Effector memory CD4-positive, alpha-beta T cell (primary cell): ENCODE measurements around the gene SOWAHC.

Experiments used
- DNase-seq, 3 donors: peaks; one replicate each; pipeline ENCODE4 v3.0.0-alpha.2; 2020
- H3K27ac ChIP-seq: 2 replicates; pipeline ENCODE4 v1.7.0; 2013; ENCODE audit warnings: mild to moderate bottlenecking, low read length, moderate library complexity; ENCODE audit not compliant: insufficient read depth, poor library complexity, severe bottlenecking
- H3K27me3 ChIP-seq: replicated peaks from 2 replicates; pipeline ENCODE4 v1.7.0; 2013; ENCODE audit warnings: mild to moderate bottlenecking, low read length; ENCODE audit not compliant: insufficient read depth, control insufficient read depth, poor library complexity, severe bottlenecking
- H3K36me3 ChIP-seq: 2 replicates; pipeline ENCODE4 v1.7.0; 2013; ENCODE audit warnings: mild to moderate bottlenecking, low read length, moderate library complexity; ENCODE audit not compliant: control insufficient read depth, insufficient read depth
- H3K4me1 ChIP-seq: 2 replicates; pipeline ENCODE4 v1.7.0; 2013; ENCODE audit warnings: low read length, mild to moderate bottlenecking; ENCODE audit not compliant: control insufficient read depth, insufficient read depth, poor library complexity, severe bottlenecking
- H3K4me3 ChIP-seq: 2 replicates; pipeline ENCODE4 v1.7.0; 2013; ENCODE audit warnings: low read length, low read depth, mild to moderate bottlenecking; ENCODE audit not compliant: insufficient read depth, poor library complexity, severe bottlenecking
- H3K9me3 ChIP-seq: 2 replicates; pipeline ENCODE4 v1.7.0; 2013; ENCODE audit warnings: mild to moderate bottlenecking, low read length, moderate library complexity; ENCODE audit not compliant: control insufficient read depth

Gene SOWAHC

GRCh38 chr2:109597283-109597682 lies 16.9 kb upstream of the SOWAHC start:
- Histone ChIP-seq H3K4me1 (no peaks in the 10 kb centered on the region), H3K27me3 (peaks cover 3% of the 10 kb centered on the region), H3K9me3 (no peaks in the 10 kb centered on the region), H3K4me3 (no peak overlapping the region), H3K27ac (no peak overlapping the region), H3K36me3 (no peaks in the 10 kb centered on the region)
- DNase-seq, result no peak

- no peak for DNase-seq
- Histone ChIP-seq H3K27me3 (peaks cover 3% of the 10 kb centered on the region), H3K4me3 (no peak overlapping the region), H3K36me3 (no peaks in the 10 kb centered on the region), H3K27ac (no peak overlapping the region), H3K4me1 (no peaks in the 10 kb centered on the region), H3K9me3 (no peaks in the 10 kb centered on the region)
These were observed 12.4 kb upstream of the SOWAHC start for GRCh38 chr2:109601783-109602182.

GRCh38 chr2:109602617-109603188 lies 11.5 kb upstream of the SOWAHC start:
- H3K4me1 ChIP-seq, result no peaks in the 10 kb centered on the region
- DNase-seq, result no peak
- H3K9me3 ChIP-seq, result no peaks in the 10 kb centered on the region
- H3K27ac ChIP-seq, result no peak overlapping the region
- H3K27me3 ChIP-seq, result peaks cover 3% of the 10 kb centered on the region
- H3K36me3 ChIP-seq, result no peaks in the 10 kb centered on the region
- no peak overlapping the region for H3K4me3 ChIP-seq

- no peak for DNase-seq
- H3K4me1 ChIP-seq, result no peaks in the 10 kb centered on the region
- H3K27ac ChIP-seq, result no peak overlapping the region
These were observed 9.6 kb upstream of the SOWAHC start for GRCh38 chr2:109604597-109604996.

GRCh38 chr2:109607766-109608165 lies 6.4 kb upstream of the SOWAHC start:
- Histone ChIP-seq H3K4me1 (no peaks in the 10 kb centered on the region), H3K27ac (no peak overlapping the region), H3K36me3 (no peaks in the 10 kb centered on the region), H3K4me3 (no peak overlapping the region), H3K27me3 (no peaks in the 10 kb centered on the region), H3K9me3 (no peaks in the 10 kb centered on the region)
- no peak for DNase-seq

More at GRCh38 chr2:109604597-109604996, 9.6 kb upstream of the SOWAHC start:
- Histone ChIP-seq H3K36me3 (no peaks in the 10 kb centered on the region), H3K27me3 (peaks cover 3% of the 10 kb centered on the region), H3K4me3 (no peak overlapping the region), H3K9me3 (no peaks in the 10 kb centered on the region)

- H3K36me3 ChIP-seq, result no peaks in the 10 kb centered on the region
- no peak for DNase-seq
- H3K9me3 ChIP-seq, result no peaks in the 10 kb centered on the region
- H3K4me1 ChIP-seq, result peaks cover 8% of the 10 kb centered on the region
- H3K27me3 ChIP-seq, result no peaks in the 10 kb centered on the region
- H3K4me3 ChIP-seq, result no peak overlapping the region
- H3K27ac ChIP-seq, result no peak overlapping the region
These were observed 4.7 kb upstream of the SOWAHC start for GRCh38 chr2:109609352-109610024.

- Histone ChIP-seq H3K9me3 (no peaks in the 10 kb centered on the region), H3K27me3 (peaks cover 14% of the 10 kb centered on the region), H3K4me1 (peaks cover 15% of the 10 kb centered on the region), H3K27ac (no peak overlapping the region), H3K4me3 (no peak overlapping the region), H3K36me3 (no peaks in the 10 kb centered on the region)
- no peak for DNase-seq
These were observed 2.6 kb upstream of the SOWAHC start for GRCh38 chr2:109611467-109612095.

- no peak for DNase-seq
- Histone ChIP-seq H3K4me3 (peak overlapping the region; percentile 57), H3K9me3 (no peaks in the 10 kb centered on the region), H3K27ac (no peak overlapping the region), H3K36me3 (no peaks in the 10 kb centered on the region), H3K27me3 (peaks cover 14% of the 10 kb centered on the region), H3K4me1 (peaks cover 15% of the 10 kb centered on the region)
These were observed 863 bp upstream of the SOWAHC start for GRCh38 chr2:109613081-109613921.

- Histone ChIP-seq H3K9me3 (no peaks in the 10 kb centered on the region), H3K4me3 (peak overlapping the region; percentile 57), H3K4me1 (peaks cover 15% of the 10 kb centered on the region), H3K27me3 (peaks cover 16% of the 10 kb centered on the region), H3K27ac (no peak overlapping the region), H3K36me3 (no peaks in the 10 kb centered on the region)
- no peak for DNase-seq
These were observed 812 bp downstream of the SOWAHC start for GRCh38 chr2:109614715-109615636.
